Activated T-cell treated with anti-CD3 and anti-CD28 coated beads, Interleukin-2, amount 50 U/mL, for 72 hours (primary cell): Measurements from ENCODE around the gene ZCCHC14. TPM values are rescaled to one million over a fixed set of nuclear protein-coding genes. Genes with fewer than 3 reads are reported as not detected.

Experiments used
- ATAC-seq, 2 donors: fragments of 150-1000 bp; cut with Tn5 transposase; replicated peaks in 1 of 2; 2 replicates each; pipeline ENCODE4 v1.10.0; 2021; ENCODE audit warnings: moderate library complexity in 2 of 2, mild to moderate bottlenecking in 1 of 2
- DNase-seq, 2 donors: peaks; one replicate each; pipeline ENCODE4 v3.0.0; 2021 to 2022; ENCODE audit warnings: mixed read lengths in 1 of 2
- H3K27ac Mint-ChIP-seq: one replicate; pipeline ENCODE4 v1.8.0; 2022; ENCODE audit warnings: mild to moderate bottlenecking, moderate library complexity, mixed read lengths
- H3K27me3 Mint-ChIP-seq: one replicate; pipeline ENCODE4 v1.8.0; 2022; ENCODE audit warnings: low read depth, mixed read lengths
- H3K36me3 Mint-ChIP-seq, 2 donors: one replicate each; pipeline ENCODE4 v1.8.0; 2022; ENCODE audit warnings: mixed read lengths in 2 of 2, mild to moderate bottlenecking in 1 of 2; ENCODE audit not compliant: insufficient read depth in 2 of 2
- H3K4me1 Mint-ChIP-seq: one replicate; pipeline ENCODE4 v1.8.0; 2022; ENCODE audit warnings: low read depth, mixed read lengths
- H3K4me3 Mint-ChIP-seq, 2 donors: one replicate each; pipeline ENCODE4 v1.8.0; 2022; ENCODE audit warnings: mild to moderate bottlenecking in 2 of 2, mixed read lengths in 2 of 2, moderate library complexity in 2 of 2
- H3K9me3 Mint-ChIP-seq, 2 donors: one replicate each; pipeline ENCODE4 v1.8.0; 2022; ENCODE audit warnings: mixed read lengths in 2 of 2
- total RNA-seq, 2 donors: library from RNA; stranded (reverse); gene quantifications; one replicate each; pipeline ENCODE4 v1.2.3, GENCODE V29; 2022

ZCCHC14 gene
- total RNA-seq, 2 donors from 2014 or later: 13.6 to 14.1 TPM

DNA sequence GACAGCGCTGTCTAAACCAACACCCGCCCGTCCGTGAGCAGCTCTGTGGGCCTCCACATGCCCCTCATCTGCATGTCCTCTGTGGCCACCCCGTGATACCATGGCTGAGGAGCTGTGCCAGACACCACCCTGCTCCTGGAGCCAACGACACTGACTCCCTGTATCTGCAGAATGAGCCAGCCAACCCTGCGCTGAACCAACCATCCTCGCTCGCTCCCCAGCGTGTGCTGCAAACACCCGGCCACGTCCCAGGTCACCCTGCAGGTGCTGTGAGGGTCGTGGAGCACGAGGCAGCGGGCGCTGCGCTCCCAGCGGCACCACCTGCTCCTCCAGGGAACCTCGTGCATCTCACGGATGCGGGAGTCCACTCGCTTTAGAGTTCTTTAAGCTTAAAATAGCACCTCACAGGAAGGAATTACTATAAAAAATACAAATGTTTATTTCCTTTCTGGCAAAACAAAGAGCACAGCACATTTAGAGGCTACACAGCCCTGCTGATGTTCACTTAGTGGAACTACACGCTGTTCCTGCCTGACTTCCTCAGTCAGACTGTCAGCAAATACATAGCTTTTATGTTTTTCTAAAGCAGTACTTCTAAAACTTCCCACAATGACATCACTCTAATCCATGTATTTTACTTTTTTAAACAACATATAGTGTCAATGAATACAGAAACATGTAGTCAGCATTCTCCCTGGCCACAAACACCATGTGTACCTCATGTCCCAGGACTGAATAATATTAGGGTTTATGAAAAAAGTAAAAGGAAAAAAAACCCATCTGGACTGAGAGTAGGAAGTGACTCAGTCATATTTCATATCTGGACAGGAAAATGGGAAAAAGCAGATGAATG is 57.2 kb downstream of the ZCCHC14 start:
- Mint-ChIP-seq H3K27ac (no peak overlapping the region), H3K4me1 (peaks cover 30% of the 10 kb centered on the region), H3K4me3 (peak overlapping the region; percentile 65 to 67), H3K9me3 (no peaks in the 10 kb centered on the region), H3K27me3 (no peaks in the 10 kb centered on the region), H3K36me3 (no peaks in the 10 kb centered on the region)
- DNase-seq (no peak), ATAC-seq (no peak)

DNA sequence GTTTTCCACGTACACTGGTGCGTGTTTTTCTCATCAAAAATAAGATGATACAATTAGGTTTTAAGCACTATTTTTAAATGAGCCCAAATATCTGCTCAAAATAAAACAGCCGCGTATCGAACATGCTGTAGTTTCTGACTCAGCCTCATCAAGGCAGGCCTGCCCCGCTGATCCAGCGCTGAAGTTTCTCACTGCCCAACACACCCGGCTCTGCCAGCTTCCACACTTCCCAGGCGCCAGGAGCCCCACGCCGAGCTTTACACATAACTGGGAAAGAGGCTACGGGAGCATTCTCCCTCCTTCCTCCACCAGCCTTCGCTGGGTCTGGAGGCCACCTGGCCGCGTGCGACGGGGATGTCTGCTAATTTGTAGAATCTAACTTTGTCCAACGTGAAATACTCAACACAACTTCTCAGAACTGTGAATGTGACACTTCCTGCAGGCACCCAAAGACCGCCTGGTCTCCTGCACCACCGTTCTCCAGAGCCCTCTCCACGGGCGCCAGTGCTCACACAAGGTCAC is 58.6 kb downstream of the ZCCHC14 start:
- no peak for DNase-seq
- H3K4me3 Mint-ChIP-seq: no peak overlapping the region

DNA sequence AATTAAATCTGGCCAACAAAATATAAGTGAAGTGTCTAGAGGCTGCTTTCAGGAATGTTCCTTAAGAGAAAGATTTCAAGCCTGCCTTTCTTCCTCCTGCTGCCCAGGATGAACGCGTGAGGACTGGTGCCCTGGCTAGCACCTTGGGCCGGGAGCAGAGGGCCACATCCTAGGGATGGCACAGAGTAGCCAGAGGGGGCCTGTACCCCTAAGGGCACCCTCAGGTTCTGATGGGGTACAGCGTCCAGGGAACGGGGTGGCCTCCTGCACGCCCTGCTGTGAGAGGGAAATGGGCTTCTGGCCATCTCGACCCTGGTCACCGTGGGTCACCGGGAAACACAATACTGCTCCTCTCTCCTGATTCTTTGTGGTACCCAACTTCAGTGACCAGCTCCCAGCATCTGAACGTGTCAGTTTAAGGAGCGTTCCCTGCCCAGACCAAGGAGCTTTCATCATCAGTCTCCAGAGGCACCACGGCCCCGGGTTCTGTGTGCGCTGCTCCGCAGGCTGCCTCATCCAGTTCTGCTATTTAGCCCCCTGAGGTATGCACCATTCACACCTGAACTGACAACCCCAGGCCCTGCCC is 60.4 kb downstream of the ZCCHC14 start:
- no peak overlapping the region for H3K4me3 Mint-ChIP-seq
- H3K27me3 Mint-ChIP-seq: no peaks in the 10 kb centered on the region
- no peak for DNase-seq
- ATAC-seq: no peak
- H3K9me3 Mint-ChIP-seq: no peaks in the 10 kb centered on the region
- H3K36me3 Mint-ChIP-seq: peaks cover 0 to 1% of the 10 kb centered on the region in 2 donors
- no peak overlapping the region for H3K27ac Mint-ChIP-seq
- H3K4me1 Mint-ChIP-seq: peaks cover 23% of the 10 kb centered on the region

More for the DNA sequence above, 58.6 kb downstream of the ZCCHC14 start:
- H3K9me3 Mint-ChIP-seq: no peaks in the 10 kb centered on the region
- ATAC-seq: no peak
- peaks cover 30% of the 10 kb centered on the region for H3K4me1 Mint-ChIP-seq
- no peak overlapping the region for H3K27ac Mint-ChIP-seq
- no peaks in the 10 kb centered on the region for H3K36me3 Mint-ChIP-seq
- no peaks in the 10 kb centered on the region for H3K27me3 Mint-ChIP-seq

DNA sequence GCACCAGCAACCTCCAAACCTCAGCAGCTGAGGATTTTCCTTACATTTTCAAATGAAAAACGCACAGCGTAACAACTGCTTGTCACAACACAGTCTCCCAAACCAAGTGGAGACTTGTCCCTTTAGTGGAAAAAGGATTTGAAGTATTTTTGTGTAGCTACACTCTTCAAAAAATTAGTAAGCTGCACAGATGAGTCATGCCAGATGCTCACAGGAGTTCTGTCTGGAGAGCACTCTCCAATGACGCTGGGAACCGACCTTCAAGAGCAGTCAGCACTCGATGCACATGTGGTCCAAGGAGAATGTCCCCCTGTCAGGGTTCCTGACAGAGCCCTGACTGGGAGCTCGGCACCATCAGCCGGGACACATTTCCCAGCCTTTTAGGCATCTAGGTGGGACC is 60.9 kb downstream of the ZCCHC14 start:
- Mint-ChIP-seq H3K4me1 (peaks cover 21% of the 10 kb centered on the region), H3K36me3 (peaks cover 0 to 1% of the 10 kb centered on the region in 2 donors), H3K9me3 (no peaks in the 10 kb centered on the region), H3K27ac (no peak overlapping the region), H3K27me3 (no peaks in the 10 kb centered on the region), H3K4me3 (no peak overlapping the region)
- no peak for ATAC-seq
- DNase-seq: no peak

DNA sequence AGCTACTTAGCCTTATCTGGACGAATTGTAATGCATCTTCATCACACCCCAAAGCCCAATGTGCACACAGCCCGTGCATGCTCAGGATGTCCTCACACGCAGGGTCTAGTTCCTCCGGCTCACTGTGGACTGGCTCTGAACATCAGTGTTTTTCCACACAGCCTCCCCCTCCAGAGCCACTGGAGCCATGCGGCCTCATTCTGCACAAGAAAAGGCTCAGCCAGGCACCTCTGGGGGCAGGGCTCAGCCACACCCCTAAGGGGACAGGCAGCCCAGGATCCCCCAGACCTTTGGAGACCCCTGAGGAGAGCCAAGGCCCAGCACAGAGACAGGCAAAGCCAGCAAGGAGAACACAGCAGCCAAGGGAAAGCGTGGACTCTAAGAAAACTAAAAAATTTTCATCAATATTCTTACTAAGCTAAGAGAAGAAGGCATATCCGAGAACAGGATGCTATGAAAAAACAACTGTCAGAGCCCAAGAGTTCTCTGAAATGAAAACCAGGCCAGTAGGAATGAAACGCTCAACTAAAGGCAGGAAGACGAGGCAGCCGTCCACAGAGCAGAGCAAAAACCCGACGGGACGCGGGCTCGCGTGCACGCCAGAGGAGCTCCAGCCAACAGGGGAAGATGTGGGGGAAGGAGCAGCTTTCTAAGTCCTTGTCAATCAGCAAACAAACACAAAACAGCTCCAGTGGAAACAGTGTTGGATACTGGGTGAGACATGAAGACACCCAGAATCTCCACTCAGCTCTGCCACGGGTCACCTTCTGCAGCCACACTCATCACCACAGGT is 66.2 kb downstream of the ZCCHC14 start:
- DNase-seq: no peak
- ATAC-seq: no peak
- Mint-ChIP-seq H3K27ac (no peak overlapping the region), H3K4me1 (no peaks in the 10 kb centered on the region), H3K9me3 (no peaks in the 10 kb centered on the region), H3K36me3 (peaks cover 2 to 5% of the 10 kb centered on the region in 2 donors), H3K4me3 (no peak overlapping the region), H3K27me3 (no peaks in the 10 kb centered on the region)

DNA sequence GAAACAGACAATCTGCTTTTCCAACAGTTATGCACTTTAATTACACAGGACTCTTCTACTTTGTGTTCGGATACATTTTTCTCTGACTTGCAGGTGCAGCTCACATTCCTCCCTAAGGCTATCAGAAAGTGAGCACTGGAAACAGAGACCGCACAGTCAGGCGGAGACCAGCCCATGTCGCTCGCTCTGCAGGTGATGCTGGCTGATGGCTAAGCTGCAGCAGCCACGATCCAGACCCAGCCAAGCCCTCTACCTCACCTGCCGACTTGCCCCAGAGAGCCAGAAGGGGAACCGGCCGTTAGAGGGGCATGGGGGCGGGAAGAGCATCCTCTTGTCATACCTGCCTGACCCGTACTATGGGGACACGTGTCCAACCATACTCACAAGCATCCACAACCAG is 66.9 kb downstream of the ZCCHC14 start:
- Mint-ChIP-seq H3K36me3 (peaks cover 2 to 5% of the 10 kb centered on the region in 2 donors), H3K4me1 (no peaks in the 10 kb centered on the region), H3K4me3 (no peak overlapping the region), H3K9me3 (no peaks in the 10 kb centered on the region), H3K27me3 (no peaks in the 10 kb centered on the region), H3K27ac (no peak overlapping the region)
- ATAC-seq (no peak), DNase-seq (no peak)

DNA sequence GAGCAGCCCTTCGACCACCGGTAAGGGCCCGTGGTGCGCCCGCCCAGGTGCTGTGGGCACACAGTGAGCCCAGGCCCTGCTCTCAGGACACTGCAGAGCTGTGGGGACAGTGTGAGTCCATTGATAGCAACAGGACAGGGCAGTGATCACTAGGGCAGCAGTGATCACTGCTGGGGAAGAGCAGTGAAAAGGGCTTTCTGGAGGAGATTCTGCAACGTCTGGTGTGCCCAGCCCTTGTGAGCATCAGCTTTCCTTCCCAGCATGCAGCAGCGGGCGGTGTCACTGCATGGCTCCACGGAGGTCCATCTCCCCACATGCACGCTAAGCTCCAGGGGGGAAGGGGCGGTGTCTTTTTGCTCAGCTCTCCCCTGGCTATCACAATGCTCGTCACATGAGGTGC is 68.6 kb downstream of the ZCCHC14 start:
- Mint-ChIP-seq H3K27ac (no peak overlapping the region), H3K4me3 (no peak overlapping the region), H3K9me3 (no peaks in the 10 kb centered on the region), H3K27me3 (no peaks in the 10 kb centered on the region), H3K36me3 (peaks cover 2 to 5% of the 10 kb centered on the region in 2 donors), H3K4me1 (no peaks in the 10 kb centered on the region)
- DNase-seq (no peak), ATAC-seq (no peak)

DNA sequence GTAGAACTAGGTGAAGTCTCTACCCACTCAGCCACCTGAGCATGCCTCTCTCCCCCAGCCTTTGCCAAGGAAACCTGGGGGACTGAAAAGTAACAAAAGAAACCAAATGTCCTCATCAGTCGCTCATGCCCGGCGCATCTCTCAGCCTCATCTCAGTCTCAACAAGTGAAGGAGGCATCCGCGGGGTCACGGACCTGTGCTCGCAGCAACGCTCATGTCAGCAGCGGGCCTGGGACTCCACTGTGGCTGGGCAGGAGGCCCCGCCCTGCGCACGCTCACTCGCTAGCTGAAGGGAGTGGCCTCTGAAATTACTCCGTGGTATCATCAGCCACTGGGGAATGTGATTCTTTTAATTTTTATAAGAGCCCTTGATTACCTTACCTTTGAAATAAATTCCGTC is 69.4 kb downstream of the ZCCHC14 start:
- no peak overlapping the region for H3K27ac Mint-ChIP-seq
- ATAC-seq: no peak

DNA sequence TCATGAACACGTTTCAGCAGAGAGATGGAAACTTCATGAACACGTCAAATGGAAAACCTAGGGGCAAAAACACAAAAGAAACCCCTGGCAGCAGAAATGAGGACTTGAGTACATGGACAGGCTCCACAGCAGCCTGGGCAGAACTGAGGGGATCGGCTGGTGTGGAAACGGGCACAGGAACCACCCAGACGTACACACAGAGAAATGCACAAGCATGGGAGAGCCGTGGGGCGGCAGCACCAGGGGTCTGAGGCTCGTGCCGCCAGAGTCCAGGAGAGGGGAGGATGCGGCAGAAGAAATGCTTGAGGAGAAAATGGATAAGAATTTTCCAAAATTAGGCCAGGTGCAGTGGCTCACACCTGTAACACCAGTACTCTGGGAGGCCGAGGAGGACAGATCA is 70.7 kb downstream of the ZCCHC14 start:
- ATAC-seq (no peak), DNase-seq (no peak)
- Mint-ChIP-seq H3K9me3 (no peaks in the 10 kb centered on the region), H3K4me3 (no peak overlapping the region), H3K27ac (no peak overlapping the region), H3K27me3 (no peaks in the 10 kb centered on the region), H3K36me3 (peaks cover 2 to 4% of the 10 kb centered on the region in 2 donors), H3K4me1 (no peaks in the 10 kb centered on the region)

More for the DNA sequence above, 69.4 kb downstream of the ZCCHC14 start:
- Mint-ChIP-seq H3K27me3 (no peaks in the 10 kb centered on the region), H3K36me3 (peaks cover 2 to 5% of the 10 kb centered on the region in 2 donors), H3K4me3 (no peak overlapping the region), H3K4me1 (no peaks in the 10 kb centered on the region), H3K9me3 (no peaks in the 10 kb centered on the region)
- DNase-seq: no peak

DNA sequence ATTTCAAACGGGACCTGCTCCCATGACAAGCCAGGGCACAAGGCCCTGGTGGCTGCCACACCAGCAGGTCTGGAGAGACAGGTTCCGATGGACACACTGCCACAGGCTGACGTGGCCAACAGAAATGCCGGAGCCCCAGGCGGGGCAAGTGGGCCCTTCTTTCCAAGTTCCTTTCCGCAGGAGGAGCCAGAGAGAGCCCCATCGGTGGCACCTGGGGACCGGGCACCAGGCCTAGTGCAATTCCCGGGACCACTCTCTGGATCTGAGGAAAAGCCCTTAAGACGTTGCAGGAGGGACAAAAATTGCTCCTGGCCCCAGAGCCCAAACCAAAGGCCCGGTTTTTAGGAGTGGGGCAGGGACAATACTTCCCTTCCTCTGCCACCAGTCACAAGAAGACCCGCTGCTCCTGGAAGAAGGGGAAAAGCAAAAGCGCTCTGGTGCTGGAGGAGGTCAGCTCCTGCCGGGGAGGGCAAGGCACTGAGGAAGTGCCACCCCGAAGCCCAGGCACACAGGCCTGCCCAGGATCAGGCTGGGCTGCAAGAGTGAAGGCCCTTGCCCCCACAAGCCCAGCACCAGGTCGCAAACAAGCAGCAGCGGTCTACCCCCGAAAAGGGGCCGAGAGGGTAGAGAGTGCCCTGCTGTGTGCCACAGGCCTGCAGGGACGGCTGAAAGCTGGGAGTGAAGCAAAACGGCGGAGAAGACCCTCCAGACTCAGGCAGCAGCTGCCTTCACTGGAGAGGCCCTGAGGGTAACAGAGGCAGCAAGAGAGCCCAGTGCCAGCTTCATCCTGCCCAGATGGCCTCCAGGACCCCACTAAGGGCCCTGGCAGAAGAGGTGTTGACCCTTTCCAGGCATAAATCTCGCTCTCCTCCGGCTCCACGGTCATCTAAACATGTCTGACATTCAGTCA is 71.6 kb downstream of the ZCCHC14 start:
- DNase-seq (no peak), ATAC-seq (no peak)
- H3K27me3 Mint-ChIP-seq: no peaks in the 10 kb centered on the region
- H3K9me3 Mint-ChIP-seq: no peaks in the 10 kb centered on the region
- H3K27ac Mint-ChIP-seq: no peak overlapping the region
- H3K36me3 Mint-ChIP-seq: peaks cover 2 to 4% of the 10 kb centered on the region in 2 donors
- no peak overlapping the region for H3K4me3 Mint-ChIP-seq
- H3K4me1 Mint-ChIP-seq: no peaks in the 10 kb centered on the region

DNA sequence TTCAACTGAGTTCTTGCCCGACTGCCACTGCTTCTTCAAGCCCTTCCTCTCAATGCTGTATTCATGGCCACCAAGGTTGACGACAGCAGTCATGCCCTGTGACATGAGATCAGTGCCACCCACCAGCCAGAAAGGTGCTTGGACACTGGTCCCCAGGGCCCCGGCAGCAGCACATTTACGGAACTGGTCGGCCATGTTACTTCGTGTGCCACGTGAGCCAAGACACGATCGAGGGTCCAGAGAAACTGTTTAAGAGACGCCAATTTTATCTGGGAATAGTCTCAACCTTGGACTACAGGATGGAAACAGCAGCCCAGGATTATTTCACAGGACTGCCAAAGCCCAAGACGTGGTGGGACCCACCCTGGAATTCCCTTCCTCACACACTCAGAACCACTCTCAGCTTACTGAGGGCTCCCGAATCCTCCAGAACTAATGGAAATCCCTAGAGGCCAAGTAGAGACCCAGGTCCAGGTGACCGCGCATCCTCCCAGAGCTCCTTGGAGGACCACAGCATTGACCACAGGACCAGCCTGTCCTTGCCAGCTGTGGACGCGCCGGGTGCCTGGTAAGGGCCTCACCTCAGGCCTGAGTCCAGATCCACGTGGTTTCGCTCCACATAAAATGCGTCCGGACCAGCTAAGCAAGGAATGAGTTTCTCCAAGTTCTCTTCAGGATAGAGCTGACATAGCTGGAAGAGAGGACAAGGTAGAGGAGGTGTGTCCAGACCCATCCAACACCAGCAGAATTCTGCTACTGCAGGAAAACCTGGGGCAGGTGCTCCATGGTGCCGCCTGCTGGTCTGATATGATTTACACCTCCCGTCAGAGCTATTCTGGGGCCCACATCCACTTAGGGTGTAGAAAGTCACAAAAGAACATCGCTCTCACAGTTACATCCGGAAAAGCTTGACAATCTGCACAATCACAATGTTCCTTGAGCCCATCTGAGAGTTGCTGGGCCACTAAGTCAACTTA is 72.5 kb downstream of the ZCCHC14 start:
- Mint-ChIP-seq H3K4me3 (no peak overlapping the region), H3K36me3 (peaks cover 2 to 4% of the 10 kb centered on the region in 2 donors), H3K4me1 (peaks cover 2% of the 10 kb centered on the region), H3K27me3 (no peaks in the 10 kb centered on the region), H3K9me3 (no peaks in the 10 kb centered on the region), H3K27ac (no peak overlapping the region)
- ATAC-seq (no peak), DNase-seq (peak in 1 of 2 donors; percentile 23)
